PC-9 (cell line): Measurements from ENCODE around the gene CDC37.

ENCODE experiments used
- EZH2 ChIP-seq: fragments of 200-600 bp; sonication (generic); IDR thresholded peaks from 2 replicates; pipeline ENCODE4 v1.8.0; 2017; ENCODE audit warnings: antibody characterized with exemption, low read depth
- TF ChIP-seq, protein P1 (sequence below): fragments of 200-600 bp; sonication (generic); conservative IDR thresholded peaks from 2 replicates; pipeline ENCODE4 v1.6.1; 2017; ENCODE audit warnings: mixed run types, antibody characterized with exemption, mild to moderate bottlenecking, moderate library complexity

DNA sequence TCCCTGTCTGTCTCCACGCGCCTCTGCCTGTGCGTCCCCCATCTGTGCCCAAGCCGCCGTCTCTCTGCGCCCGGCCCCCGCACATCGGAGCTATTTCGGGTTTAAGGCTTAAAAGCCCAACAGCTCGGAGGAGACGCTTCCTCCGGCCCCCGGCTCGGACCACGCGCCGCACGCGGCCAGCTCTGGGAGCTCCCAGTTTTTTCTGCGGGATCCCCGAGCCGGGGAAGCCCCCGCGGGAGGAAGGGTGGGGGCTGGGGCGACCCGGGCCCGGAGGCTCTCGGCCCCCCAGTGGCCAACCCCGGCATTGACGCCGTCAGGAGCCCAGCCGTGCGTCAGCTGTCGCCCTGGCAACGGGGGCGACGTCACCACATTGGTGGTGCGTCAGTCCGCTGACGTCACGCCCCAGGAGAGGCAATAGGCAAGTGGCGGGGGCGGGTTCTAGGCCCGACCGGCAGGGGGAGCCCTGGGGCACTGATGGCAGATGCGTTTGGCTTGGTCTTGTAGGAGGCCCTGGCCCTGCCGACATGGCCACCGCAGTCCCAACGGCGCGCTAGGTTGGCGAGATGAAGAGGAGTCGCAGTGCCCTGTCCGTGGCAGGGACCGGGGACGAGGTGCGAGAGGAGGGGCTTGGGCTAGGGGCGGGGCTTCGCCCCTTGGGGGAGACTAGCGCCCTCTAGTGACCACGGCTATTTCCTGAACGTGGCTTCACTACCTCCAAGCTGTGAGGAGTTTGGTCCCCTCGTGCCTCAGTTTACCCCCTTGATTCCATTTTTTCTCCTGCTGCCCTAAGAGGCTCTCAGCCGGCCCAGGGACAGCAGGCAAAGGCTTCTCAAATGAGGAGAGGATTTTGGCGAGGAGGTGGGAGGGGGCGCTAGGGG is 13.3 kb upstream of the CDC37 start:
- TF ChIP-seq, protein P1, sequence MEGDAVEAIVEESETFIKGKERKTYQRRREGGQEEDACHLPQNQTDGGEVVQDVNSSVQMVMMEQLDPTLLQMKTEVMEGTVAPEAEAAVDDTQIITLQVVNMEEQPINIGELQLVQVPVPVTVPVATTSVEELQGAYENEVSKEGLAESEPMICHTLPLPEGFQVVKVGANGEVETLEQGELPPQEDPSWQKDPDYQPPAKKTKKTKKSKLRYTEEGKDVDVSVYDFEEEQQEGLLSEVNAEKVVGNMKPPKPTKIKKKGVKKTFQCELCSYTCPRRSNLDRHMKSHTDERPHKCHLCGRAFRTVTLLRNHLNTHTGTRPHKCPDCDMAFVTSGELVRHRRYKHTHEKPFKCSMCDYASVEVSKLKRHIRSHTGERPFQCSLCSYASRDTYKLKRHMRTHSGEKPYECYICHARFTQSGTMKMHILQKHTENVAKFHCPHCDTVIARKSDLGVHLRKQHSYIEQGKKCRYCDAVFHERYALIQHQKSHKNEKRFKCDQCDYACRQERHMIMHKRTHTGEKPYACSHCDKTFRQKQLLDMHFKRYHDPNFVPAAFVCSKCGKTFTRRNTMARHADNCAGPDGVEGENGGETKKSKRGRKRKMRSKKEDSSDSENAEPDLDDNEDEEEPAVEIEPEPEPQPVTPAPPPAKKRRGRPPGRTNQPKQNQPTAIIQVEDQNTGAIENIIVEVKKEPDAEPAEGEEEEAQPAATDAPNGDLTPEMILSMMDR = peak; percentile 97
- TF ChIP-seq EZH2 = no peak
